ENCODE results near the gene MCRIP1.

- no peak for TF ChIP-seq CTCF (IDR thresholded peaks at IDR 0.05 in 2 of 3, conservative IDR thresholded peaks at IDR 0.05 in 1 of 3; ENCODE audit: insufficient read depth in 2 of 3, low read depth in 1 of 3, low read length in 3 of 3)
- TF ChIP-seq ZNF583 (CRISPR knock-in tag; IDR thresholded peaks at IDR 0.05) = no peak
- no peak for TF ChIP-seq SMC3 (conservative IDR thresholded peaks at IDR 0.05; ENCODE audit: insufficient read depth, low read depth, low read length)
- no peak for TF ChIP-seq NCOA1 (IDR thresholded peaks at IDR 0.05; ENCODE audit: low read depth)
- no peak for TF ChIP-seq HEY1 (CRISPR knock-in tag; IDR thresholded peaks at IDR 0.05; ENCODE audit: borderline replicate concordance)
- TF ChIP-seq CREB3 (tag; conservative IDR thresholded peaks at IDR 0.05; ENCODE audit: low read depth) = no peak
- TF ChIP-seq SMAD1 (IDR thresholded peaks at IDR 0.05; ENCODE audit: low read depth, low read length, partially characterized antibody) = no peak
- TF ChIP-seq ZNF197 (CRISPR knock-in tag; IDR thresholded peaks at IDR 0.05; ENCODE audit: low read depth) = no peak
- no peak for TF ChIP-seq CHD2 (IDR thresholded peaks at IDR 0.05; ENCODE audit: low read depth, low read length)
- TF ChIP-seq RFX5 (IDR thresholded peaks at IDR 0.05; ENCODE audit: low read depth, low read length) = no peak
- TF ChIP-seq ADNP (tag; IDR thresholded peaks at IDR 0.05) = no peak
These were observed 16.4 kb upstream of the MCRIP1 start for GRCh38 chr17:81849457-81849856.

Data from K562 (cell line).